ENCODE data around the gene PARP1.
A peak's percentile ranks its signal among the peaks of the same experiment; 100 is the strongest.
"Not testable (repeated sequence)": the region's sequence is repeated elsewhere in the genome, so short reads cannot be mapped to it uniquely, and the experiment has no call there.

The PARP1 gene

GRCh38 chr1:226436855-226437491, 29.1 kb upstream of the PARP1 start:
- no peak overlapping the region for H3K4me3 ChIP-seq (ENCODE audit: low read length)
- no peak for TF ChIP-seq ZNF274 (IDR thresholded peaks at IDR 0.05; ENCODE audit: low read depth, low read length)

- no peak overlapping the region for H3K4me3 ChIP-seq (ENCODE audit: low read length)
- no peak for TF ChIP-seq ZNF274 (IDR thresholded peaks at IDR 0.05; ENCODE audit: low read depth, low read length)
Observed at GRCh38 chr1:226436472-226436854, 28.6 kb upstream of the PARP1 start.

GRCh38 chr1:226433341-226433720, 25.4 kb upstream of the PARP1 start:
- no peak for TF ChIP-seq ZNF274 (IDR thresholded peaks at IDR 0.05; ENCODE audit: low read depth, low read length)
- H3K4me3 ChIP-seq (ENCODE audit: low read length): no peak overlapping the region

- TF ChIP-seq ZNF274 (IDR thresholded peaks at IDR 0.05; ENCODE audit: low read depth, low read length): no peak
- H3K4me3 ChIP-seq (ENCODE audit: low read length): no peak overlapping the region
Observed at GRCh38 chr1:226432586-226433340, 24.9 kb upstream of the PARP1 start.

GRCh38 chr1:226431898-226432297, 24.0 kb upstream of the PARP1 start:
- H3K4me3 ChIP-seq (ENCODE audit: low read length): not testable (repeated sequence)

GRCh38 chr1:226429858-226430715, 22.2 kb upstream of the PARP1 start:
- no peak overlapping the region for H3K4me3 ChIP-seq (ENCODE audit: low read length)
- TF ChIP-seq ZNF274 (IDR thresholded peaks at IDR 0.05; ENCODE audit: low read depth, low read length): no peak

- no peak for TF ChIP-seq ZNF274 (IDR thresholded peaks at IDR 0.05; ENCODE audit: low read depth, low read length)
- no peak overlapping the region for H3K4me3 ChIP-seq (ENCODE audit: low read length)
Observed at GRCh38 chr1:226428791-226429461, 21.0 kb upstream of the PARP1 start.

GRCh38 chr1:226428348-226428747, 20.5 kb upstream of the PARP1 start:
- no peak overlapping the region for H3K4me3 ChIP-seq (ENCODE audit: low read length)
- no peak for TF ChIP-seq ZNF274 (IDR thresholded peaks at IDR 0.05; ENCODE audit: low read depth, low read length)

- TF ChIP-seq ZNF274 (IDR thresholded peaks at IDR 0.05; ENCODE audit: low read depth, low read length): no peak
- H3K4me3 ChIP-seq (ENCODE audit: low read length): no peak overlapping the region
Observed at GRCh38 chr1:226427131-226427530, 19.2 kb upstream of the PARP1 start.

GRCh38 chr1:226426395-226426794, 18.5 kb upstream of the PARP1 start:
- H3K4me3 ChIP-seq (ENCODE audit: low read length): not testable (repeated sequence)

GRCh38 chr1:226425431-226426031, 17.6 kb upstream of the PARP1 start:
- TF ChIP-seq ZNF274 (IDR thresholded peaks at IDR 0.05; ENCODE audit: low read depth, low read length): no peak
- H3K4me3 ChIP-seq (ENCODE audit: low read length): peak overlapping the region; percentile 26; the same call in 1 of the 2 replicates

GRCh38 chr1:226425004-226425378, 17.1 kb upstream of the PARP1 start:
- no peak overlapping the region for H3K4me3 ChIP-seq (ENCODE audit: low read length)
- no peak for TF ChIP-seq ZNF274 (IDR thresholded peaks at IDR 0.05; ENCODE audit: low read depth, low read length)

- TF ChIP-seq ZNF274 (IDR thresholded peaks at IDR 0.05; ENCODE audit: low read depth, low read length): no peak
Observed at GRCh38 chr1:226424221-226425003, 16.5 kb upstream of the PARP1 start.

More at GRCh38 chr1:226424221-226425003, 16.5 kb upstream of the PARP1 start:
- H3K4me3 ChIP-seq (ENCODE audit: low read length): no peak overlapping the region

Measured in GM08714 (cell line).